Activated CD8-positive, alpha-beta memory T cell treated with anti-CD3 and anti-CD28 coated beads for 48 hours (primary cell): Measurements from ENCODE around the gene FMNL2.

Source experiments
- DNase-seq, 3 experiments: peaks; one replicate each; pipeline ENCODE4 v3.0.0-alpha.2; 2020; ENCODE audit warnings: low read depth in 2 of 3, low spot score in 2 of 3

The FMNL2 gene

DNA sequence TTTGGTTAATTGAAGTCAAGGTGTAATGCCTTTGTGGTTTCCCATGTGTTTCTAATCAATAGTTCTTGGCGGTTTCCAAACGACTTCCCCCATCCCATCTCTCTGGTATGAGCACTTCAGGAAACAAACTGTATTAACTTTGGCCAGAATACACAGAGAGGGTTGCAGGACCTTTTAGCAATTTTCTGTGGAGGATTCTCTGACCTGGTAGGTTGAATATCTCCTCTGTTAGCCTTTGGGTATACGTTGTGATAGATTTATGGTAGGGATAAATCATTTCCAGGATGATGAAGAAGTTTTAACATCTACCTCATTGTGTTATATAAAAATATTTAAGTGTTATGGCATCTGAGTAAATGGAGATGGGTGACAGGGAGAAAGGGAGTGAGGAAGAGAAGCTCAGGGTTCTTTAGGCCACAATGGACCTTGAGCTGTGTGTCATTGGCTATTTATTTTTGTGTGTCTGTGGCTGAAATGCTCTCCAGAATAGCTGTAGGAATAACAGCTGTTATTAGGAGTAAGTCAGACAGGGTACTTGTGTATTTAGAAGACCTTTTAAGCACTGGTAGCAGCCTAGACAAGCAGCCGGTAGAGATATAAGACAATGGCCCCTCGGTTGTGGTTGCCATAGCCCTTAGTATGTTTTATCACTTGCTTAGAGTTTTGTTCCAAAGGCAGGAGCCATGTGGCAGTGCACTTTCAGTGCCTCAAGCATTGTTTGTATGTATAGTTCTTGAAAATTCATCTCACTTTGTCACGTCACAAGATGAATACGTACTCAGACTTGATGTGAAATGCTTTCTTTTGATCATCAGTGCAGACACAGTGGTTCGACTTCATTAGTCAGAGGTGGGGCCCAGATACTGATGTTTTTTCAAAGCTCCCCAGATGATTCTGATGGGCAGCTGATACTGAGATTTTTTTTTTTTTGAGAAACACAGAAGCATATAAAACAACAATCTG is 91.1 kb downstream of the FMNL2 start:
- DNase-seq = no peak

DNA sequence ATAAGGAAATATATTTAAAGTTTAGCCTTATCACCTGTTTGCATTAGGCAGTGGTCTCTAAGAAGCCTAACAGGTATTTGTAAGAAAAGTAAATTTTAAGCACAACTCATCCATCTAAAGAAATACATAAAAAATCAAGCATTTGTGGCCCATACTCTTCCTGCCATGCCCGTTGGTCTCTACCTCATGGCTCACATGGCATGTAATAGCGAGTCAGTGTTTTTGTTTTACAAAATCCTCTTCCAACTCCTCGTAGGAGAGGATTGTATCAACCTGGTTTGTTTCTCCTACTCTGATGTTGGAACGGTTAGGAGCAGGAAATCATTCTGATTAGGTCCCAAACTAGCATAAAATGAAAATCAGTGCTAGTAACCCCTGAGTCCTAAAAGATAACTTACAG is 91.8 kb downstream of the FMNL2 start:
- DNase-seq = no peak

DNA sequence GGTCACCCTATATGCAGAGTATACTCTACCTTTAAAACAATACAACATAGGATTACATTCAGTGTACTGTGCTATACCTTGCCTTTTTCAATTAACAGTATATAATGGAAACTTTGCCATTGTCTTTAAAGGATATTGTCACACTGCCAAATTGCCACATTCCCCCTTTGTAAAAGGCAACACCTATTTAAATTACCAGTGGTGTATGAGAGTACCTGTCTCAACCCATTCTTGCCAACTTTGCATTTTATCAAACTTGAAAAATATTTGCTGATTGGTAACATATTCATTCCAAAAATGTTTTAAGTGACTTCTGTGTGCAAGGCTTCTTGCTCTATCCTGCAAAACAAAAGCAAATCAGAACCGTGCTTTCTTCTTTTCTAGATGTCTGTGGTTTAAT is 92.9 kb downstream of the FMNL2 start:
- no peak for DNase-seq

DNA sequence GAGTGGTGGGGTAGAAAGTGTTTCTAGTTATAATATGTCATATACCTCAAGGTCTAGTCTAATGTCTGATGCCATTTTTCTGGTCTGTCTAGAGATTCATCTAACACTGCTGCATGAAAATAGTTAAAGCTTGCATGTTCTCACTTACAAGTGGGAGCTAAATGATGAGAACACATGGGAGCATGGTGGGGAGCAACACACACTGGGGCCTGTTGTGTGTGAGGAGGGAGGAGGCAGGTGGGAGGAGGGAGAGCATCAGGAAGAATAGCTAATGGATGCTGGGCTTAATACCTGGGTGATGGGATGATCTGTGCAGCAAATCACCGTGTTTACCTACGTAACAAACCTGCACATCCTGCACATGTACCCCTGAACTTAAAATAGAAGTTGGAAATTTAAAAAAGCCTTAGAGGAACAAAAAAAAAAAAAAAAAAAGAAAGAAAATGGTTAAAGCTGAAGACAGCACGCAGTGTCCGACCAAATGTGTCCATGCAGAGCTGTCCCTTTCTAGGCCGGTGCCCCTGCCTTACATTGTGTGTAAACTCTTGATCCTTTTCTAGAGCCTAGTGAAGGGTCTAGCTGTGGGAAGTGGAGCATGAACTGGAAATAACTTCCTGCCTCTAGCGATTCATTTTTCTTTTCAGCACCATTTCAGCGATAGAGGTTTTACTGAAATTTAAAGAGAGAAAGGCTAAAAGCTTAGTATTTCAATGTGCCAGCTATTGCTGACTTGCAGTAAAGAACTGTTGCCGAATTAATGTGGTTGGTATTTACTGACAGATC is 94.0 kb downstream of the FMNL2 start:
- DNase-seq = no peak

DNA sequence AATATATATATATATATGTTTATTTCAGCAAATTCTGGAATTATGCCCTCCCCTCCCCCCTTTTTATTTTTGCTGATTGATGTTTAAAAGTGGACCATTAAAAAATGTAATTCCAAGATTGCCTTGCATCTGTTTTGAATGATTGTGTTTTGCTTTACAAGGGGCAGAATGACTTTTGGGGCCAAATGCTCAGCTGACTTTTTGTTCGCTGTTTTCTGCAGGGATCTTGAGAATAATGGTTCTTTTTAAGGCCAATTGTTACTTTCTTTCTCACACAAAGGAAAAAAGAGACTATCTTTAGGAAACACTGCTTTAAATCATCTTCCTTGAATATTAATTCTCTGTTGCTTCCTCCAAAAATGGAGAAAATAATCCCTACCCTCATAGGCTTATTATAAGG is 95.9 kb downstream of the FMNL2 start:
- no peak for DNase-seq

DNA sequence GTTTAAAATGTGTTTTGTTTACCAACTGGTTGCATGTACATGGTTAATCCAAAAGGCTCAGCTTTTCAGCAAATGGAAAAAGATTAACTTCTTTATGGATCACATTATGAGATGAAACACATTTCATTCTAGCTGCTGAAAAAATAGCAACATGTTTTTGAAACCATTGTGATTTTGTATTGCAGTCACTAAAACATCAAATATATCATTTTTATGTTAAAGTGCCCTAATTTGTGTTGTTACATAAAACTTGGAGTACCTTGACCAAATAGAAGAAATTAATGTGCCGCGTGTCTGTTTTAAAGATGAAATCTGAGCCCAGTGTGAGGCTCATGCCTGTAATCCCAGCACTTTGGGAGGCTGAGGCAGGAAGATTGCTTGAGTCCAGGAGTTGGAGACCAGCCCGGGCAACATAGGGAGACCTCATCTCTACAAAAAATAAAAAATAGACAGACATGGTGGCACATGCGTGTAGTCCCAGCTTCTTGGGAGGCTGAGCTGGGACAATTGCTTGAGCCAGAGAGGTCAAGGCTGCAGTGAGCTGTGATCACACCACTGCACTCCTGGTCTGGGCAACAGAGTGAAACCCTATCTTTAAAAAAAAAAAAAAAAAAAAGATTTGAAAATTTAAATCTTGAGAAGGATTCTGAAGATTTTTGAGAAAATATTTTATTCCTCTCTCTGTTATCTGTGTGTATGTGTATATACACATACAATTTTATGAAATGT is 96.6 kb downstream of the FMNL2 start:
- no peak for DNase-seq

DNA sequence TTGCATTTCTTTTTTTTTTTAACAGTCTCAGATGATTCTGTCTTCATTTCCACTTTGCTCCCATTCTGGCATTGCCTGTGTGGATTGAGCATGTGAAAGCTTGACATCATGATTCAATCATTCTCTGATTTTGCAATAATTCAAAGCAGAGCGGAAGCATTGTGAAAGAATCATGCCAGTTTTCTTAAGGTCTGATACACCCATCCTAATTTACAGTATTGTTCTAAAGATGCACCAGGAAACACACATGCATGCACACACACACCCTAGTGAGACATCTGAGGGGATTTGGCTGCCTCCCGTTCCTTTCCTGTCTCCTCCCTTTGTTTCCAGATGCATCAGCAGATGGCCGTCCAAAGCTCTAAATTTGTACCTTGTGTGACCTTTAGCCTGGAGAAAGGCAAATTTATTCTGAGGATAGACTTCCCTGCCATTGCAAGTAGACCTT is 97.3 kb downstream of the FMNL2 start:
- no peak for DNase-seq

DNA sequence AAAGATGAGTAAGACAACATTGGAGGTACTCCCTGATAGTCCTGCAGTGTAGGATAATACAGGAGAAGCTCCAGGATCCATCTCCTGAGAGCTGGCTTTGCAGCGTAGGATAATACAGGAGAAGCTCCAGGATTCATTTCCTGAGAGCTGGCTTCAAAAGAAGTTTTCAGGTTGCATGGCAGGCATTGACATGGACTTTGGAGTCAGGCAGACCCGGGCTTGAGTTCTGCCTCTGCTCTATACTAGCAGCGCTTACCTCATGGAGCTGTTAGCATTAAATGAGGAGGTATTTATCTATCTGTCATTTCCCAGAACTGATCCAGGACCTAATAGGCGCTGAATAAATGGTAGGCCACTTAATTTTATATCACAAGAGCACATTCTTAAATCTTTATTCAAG is 97.8 kb downstream of the FMNL2 start:
- DNase-seq = no peak

DNA sequence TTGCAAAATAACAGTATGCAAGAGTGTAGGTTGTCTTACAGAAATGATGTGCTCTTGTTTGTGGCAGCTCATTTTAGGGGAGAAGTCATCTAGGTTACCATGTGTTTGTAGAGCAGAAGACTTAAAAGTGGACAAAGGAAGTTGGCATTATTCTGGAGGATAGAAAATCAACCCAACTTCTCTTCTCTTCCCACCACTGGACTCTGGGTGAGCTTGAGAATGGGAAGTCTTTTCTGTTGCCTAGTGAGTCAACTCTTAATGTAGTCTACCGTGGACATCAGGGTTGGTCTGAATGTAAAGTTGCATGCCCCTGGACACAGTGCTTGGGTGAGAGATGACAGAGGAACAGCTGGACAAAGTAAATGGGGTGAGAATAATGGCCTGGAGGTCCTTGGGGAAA is 98.3 kb downstream of the FMNL2 start:
- no peak for DNase-seq

DNA sequence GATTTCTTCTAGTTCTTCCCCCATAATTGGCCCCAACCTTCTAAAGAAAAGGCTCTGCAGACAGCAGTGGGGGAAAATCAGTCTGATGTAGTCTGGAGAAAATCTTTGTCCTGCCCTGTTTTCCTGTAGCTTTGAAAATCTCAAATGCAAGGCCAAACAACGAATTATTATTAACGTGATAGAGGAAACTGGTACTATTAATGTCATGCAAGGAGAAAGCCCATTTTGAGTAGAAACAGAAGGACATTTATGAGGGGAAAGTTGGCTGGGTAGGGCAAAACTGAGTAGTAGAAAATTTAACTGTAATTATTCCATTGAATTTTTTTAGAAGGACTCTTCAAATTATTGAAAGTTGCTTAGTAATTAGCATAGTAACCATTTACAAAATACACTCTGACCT is 98.8 kb downstream of the FMNL2 start:
- no peak for DNase-seq

DNA sequence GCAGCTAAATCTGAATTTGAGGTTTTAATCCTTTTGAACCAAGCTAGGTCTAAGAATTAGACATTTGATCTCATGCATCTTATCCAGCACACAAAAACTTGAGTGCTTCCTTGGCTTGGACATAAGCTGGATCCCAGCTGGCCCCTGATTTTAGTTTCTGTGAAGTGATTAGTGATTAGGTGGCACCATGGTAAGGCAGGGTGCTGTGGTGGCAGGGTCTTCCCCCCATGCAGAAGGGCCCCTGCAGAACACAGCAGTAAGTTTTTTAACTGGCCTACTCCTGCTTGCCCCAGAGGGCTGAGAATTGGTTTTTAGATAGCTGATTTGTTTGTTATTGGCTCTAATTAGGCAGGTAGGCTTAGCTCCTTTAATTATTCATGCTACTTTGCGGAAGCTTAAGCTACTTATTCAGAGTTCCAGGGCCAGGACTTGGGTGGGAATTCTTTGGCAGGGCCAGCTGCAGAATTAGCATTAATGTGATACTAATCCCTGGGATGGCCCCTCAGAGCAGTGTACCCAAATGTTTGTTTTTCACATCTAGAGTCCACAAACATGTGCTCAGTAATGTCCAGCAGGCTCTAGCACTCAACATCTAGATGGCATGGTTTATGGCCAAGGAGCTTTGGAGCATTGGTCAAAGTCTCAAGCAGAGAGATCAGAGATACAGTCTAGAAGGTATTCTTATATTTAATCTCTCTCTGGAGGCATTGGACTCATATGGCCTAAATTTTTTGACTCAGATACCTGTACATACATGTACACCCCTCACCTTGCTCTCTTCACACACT is 99.6 kb downstream of the FMNL2 start:
- no peak for DNase-seq

DNA sequence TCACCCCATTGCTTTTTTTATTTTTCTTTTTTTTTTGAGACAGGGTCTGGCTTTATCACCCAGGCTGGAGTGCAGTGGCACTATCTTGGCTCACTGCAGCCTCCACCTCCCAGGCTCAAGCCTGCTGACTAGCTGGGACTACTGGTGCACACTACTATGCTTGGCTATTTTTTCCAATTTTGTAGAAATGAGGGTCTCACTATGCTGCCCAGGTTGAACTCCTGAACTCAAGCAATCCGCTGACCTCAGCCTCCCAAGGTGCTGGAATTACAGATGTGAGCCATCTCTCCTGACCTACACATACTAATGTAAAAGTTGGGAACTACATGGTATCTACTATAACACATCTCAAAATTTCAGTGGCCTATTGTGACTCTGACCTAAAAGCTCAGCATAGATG is 101.2 kb downstream of the FMNL2 start:
- no peak for DNase-seq

DNA sequence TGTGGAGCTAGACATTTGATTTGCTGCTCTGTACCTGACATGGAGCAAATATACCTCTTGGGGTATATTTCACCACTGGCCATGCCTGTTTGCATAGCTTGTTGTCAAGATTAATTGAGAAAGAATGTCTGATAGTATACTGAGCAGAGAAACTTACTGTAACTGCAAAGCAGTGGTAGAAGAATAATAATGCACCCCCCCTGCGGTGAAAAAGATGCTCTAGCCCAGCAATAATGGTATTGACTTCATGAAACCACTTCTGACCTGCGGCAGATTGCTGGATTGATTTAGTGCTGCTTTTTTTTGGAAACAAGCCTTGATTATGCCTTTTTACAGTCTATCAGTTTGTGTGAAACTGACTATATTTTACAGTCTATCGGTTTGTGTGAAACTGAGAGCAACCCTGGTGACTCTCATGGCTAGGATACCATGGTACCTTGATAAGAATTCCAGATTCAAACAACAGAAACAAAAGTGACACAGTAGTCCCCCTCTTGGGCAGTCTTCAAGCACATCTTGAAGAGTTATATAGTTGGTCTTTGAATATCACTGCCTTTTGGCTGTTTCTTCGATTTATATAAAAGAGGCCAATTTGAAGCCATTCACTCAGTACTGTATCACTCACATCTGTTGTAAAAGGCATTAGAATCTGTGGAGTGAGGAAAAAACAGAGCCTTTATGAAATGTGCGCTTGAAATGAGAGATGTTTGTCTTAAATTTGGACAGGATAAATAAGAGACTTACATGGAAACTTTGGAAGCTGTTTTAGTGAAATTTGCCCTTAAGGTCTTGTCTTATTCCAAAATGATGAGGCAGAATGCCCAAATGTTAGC is 102.5 kb downstream of the FMNL2 start:
- no peak for DNase-seq

DNA sequence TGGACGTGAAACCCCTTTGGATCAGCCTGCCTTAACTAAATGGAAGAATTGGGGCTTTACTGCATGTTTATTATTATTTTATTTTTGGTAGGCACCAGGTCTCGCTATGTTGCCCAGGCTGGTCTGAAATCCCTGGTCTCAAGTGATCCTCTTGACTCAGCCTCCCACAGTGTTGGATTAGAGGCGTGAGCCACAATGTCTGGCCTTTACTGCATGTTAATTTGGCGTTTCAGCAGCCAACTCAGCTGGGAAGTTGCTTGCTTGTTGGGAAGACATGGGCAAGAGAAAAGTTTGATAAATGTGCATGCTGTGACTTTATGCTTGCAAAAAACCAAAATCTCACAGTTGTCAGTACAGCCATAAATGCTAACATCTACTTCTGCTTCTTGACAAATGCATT is 105.1 kb downstream of the FMNL2 start:
- no peak for DNase-seq

DNA sequence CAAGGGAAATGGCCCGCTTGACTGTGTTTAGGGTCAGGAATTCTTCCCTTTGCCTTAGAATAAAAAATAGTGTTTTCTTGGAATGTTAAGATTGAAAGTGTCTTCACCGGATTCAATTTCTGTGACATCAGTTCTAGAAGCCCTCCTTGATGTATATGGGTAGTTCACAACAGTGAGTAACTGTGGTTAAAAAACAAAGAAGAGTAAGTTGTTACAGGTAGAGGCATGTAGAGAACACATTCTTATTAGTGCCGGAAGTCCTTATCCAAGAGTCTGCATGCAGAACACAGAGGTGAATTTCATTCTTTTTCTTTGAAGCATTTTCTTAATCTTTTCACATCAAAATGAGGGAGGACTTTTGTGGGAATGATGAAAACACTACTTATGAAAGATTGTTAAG is 105.5 kb downstream of the FMNL2 start:
- DNase-seq = no peak

DNA sequence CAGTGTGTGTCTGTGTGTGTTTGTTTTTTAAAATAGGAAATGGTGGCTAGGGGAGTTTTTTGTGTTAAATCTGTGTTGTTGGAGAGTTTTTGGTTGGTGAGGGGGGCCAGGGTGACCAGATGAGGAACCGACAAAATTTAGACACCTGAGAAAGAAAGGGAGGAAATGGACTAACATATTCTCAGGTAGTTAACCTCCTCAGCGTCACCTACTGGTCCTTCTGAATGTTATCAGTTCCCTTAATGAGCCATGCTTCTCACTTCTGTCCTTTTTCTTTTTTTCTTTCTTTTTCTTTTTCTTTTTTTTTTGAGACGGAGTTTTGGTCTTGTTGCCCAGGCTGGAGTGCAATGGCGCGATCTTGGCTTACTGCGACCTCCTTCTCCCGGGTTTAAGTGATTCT is 107.0 kb downstream of the FMNL2 start:
- DNase-seq = no peak

DNA sequence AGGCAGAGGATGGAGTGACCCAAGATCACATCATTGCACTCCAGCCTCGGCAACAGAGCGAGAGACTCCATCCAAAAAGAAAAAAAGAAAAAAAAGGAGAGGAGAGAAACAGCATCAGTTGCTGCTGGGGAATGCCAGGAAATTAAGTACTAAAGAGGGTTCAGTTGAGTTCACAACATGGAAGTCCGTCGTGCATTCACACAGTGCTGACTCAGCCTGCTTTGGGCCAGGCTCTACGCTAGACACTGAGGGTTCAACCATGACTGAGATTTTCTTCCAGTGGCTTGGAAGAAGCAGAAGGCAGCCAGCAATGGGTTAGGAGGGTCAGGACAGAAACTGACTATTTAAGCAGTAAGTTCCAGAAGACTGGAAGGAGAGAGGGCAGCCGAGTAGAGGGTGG is 108.8 kb downstream of the FMNL2 start:
- no peak for DNase-seq

DNA sequence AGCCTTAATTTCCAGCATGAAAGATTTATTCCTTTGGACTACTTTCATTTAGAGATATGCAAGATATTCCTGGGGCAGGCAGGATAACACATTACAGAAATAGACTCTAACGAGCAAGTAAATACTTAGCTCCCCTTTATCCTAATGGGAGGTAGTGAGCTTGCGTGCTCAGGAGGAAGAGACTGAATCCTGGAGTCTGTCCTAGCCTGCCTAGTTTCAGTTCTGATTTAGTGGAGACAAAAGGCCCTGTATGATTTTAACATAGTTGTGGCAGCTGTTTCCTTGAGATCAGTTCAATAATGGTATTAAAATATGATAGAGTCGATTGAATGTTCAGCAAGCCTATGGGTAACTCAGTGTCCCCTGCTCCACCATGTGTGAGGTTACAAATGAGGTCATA is 109.5 kb downstream of the FMNL2 start:
- DNase-seq = no peak

DNA sequence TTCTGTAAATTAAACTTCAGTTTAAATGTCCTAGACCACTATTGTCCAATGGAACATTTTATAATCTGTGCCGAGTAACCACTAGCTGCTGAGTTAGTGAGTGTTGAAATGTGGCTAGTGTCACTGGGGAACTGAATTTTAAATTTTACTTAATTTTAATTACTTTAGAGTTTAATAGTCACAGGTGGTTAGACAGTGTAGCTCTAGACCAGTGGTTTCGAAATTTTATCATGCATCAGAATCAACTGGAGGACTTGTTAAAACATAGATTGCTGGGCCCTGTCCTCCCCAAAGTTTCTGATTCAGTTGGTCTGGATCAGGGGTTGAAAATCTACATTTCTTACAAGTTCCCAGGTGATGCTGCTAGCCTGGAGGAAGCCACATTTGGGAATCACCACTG is 110.4 kb downstream of the FMNL2 start:
- no peak for DNase-seq

DNA sequence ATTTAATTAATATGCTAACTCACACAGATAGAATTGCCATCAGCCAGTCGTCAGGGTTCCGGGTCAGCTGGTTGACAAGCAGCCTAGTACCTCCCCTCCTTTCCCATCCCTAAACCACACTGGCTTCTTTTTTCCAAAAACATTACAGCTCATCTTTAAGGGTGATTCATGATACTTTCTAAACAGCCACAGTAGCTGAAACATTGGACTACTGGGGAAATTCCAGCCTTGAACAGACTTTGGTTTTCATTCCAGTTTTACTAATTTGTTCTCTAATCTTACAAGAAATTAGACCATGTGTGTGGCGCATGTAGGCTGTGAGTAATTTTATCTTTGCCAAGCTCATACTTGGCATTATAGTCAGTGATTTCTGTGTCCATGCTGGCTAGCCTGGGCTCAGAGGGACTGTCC is 110.8 kb downstream of the FMNL2 start:
- no peak for DNase-seq
